H54 (cell line): ENCODE measurements around the gene ANO7.

Experiments used
- DNase-seq: peaks from one replicate; pipeline ENCODE4 v3.0.0; 2011; ENCODE audit warnings: low spot score, mixed read lengths; ENCODE audit not compliant: insufficient read length
- FAIRE-seq: peaks from 3 replicates; lab custom pipeline; 2011; peaks lifted over from hg19 to GRCh38; lab: Jason Lieb, UNC
- POLR2A ChIP-seq: IDR thresholded peaks from 2 replicates; pipeline ENCODE4 v1.6.1; 2011; ENCODE audit warnings: low read depth, mild to moderate bottlenecking, low read length

The ANO7 gene

GRCh38 chr2:241202681-241203080 is 14.2 kb downstream of the ANO7 start:
- no peak for TF ChIP-seq POLR2A
- no peak for FAIRE-seq
- DNase-seq, result no peak

- no peak for DNase-seq
- TF ChIP-seq POLR2A, result no peak
- FAIRE-seq, result no peak
Measured at GRCh38 chr2:241203218-241204009, 14.9 kb downstream of the ANO7 start.

- no peak for TF ChIP-seq POLR2A
- DNase-seq, result no peak
- no peak for FAIRE-seq
Measured at GRCh38 chr2:241204010-241204384, 15.5 kb downstream of the ANO7 start.

GRCh38 chr2:241204490-241204889 is 16.0 kb downstream of the ANO7 start:
- DNase-seq (no peak), FAIRE-seq (no peak)
- no peak for TF ChIP-seq POLR2A

GRCh38 chr2:241205086-241205485 is 16.6 kb downstream of the ANO7 start:
- no peak for DNase-seq
- no peak for TF ChIP-seq POLR2A
- FAIRE-seq, result no peak

GRCh38 chr2:241207151-241207550 is 18.7 kb downstream of the ANO7 start:
- TF ChIP-seq POLR2A, result no peak
- DNase-seq (no peak), FAIRE-seq (no peak)

- FAIRE-seq (no peak), DNase-seq (no peak)
- TF ChIP-seq POLR2A, result no peak
Measured at GRCh38 chr2:241207641-241208040, 19.2 kb downstream of the ANO7 start.

- DNase-seq (no peak), FAIRE-seq (no peak)
- no peak for TF ChIP-seq POLR2A
Measured at GRCh38 chr2:241208058-241208457, 19.6 kb downstream of the ANO7 start.

GRCh38 chr2:241209271-241209670 is 20.8 kb downstream of the ANO7 start:
- DNase-seq (no peak), FAIRE-seq (no peak)
- no peak for TF ChIP-seq POLR2A

GRCh38 chr2:241211276-241211675 is 22.8 kb downstream of the ANO7 start:
- DNase-seq (no peak), FAIRE-seq (no peak)
- no peak for TF ChIP-seq POLR2A

- no peak for FAIRE-seq
- no peak for DNase-seq
- TF ChIP-seq POLR2A, result no peak
Measured at GRCh38 chr2:241213041-241213440, 24.6 kb downstream of the ANO7 start.

- no peak for TF ChIP-seq POLR2A
- FAIRE-seq, result no peak
Measured at GRCh38 chr2:241213567-241213966, 25.1 kb downstream of the ANO7 start.

GRCh38 chr2:241214209-241214608 is 25.7 kb downstream of the ANO7 start:
- FAIRE-seq (no peak), DNase-seq (no peak)
- no peak for TF ChIP-seq POLR2A

More at GRCh38 chr2:241213567-241213966, 25.1 kb downstream of the ANO7 start:
- no peak for DNase-seq

GRCh38 chr2:241214766-241215165 is 26.3 kb downstream of the ANO7 start:
- TF ChIP-seq POLR2A, result no peak
- FAIRE-seq, result no peak
- no peak for DNase-seq

GRCh38 chr2:241215421-241215820 is 26.9 kb downstream of the ANO7 start:
- FAIRE-seq (no peak), DNase-seq (no peak)

More at GRCh38 chr2:241215421-241215820, 26.9 kb downstream of the ANO7 start:
- no peak for TF ChIP-seq POLR2A
